Measurements from ENCODE around the gene ARHGDIG. TPM values are rescaled to one million over a fixed set of nuclear protein-coding genes. Genes with fewer than 3 reads are reported as not detected.

ARHGDIG gene
- polyA plus RNA-seq, 3 donors, result 0.22 to 78.0 (median 4.1) TPM

- H3K27ac ChIP-seq (ENCODE audit: low read depth, low read length), result no peak overlapping the region
- 2 to 4% (median 3%) methylated on average over 31 to 58 of the region's 58 CpGs for WGBS, 3 donors
These were observed 5.2 kb upstream of the ARHGDIG start for GRCh38 chr16:275041-275641.

GRCh38 chr16:275786-276232, 4.6 kb upstream of the ARHGDIG start, which contains the start of gene RGS11:
TSS of gene RGS11 (minus strand) at chr16:275944. CDS start at chr16:275911, 33 bp downstream.
- 2 to 6% (median 4%) methylated on average over 34 to 56 of the region's 56 CpGs for WGBS, 3 donors
- no peak within 1 kb of the TSS for H3K27ac ChIP-seq (ENCODE audit: low read depth, low read length)

- 61 to 83% (median 77%) methylated on average over 20 of the region's 20 CpGs for WGBS, 3 donors
- H3K27ac ChIP-seq (ENCODE audit: low read depth, low read length), result no peak overlapping the region
These were observed 3.8 kb upstream of the ARHGDIG start for GRCh38 chr16:276426-277077.

- H3K27ac ChIP-seq (ENCODE audit: low read depth, low read length), result no peak overlapping the region
- 29 to 54% (median 45%) methylated on average over 6 of the region's 6 CpGs for WGBS, 3 donors
These were observed 1.5 kb upstream of the ARHGDIG start for GRCh38 chr16:278863-279366.

- 32 to 82% (median 75%) methylated on average over 7 of the region's 7 CpGs for WGBS, 3 donors
- H3K27ac ChIP-seq (ENCODE audit: low read depth, low read length), result no peak overlapping the region
These were observed 860 bp upstream of the ARHGDIG start for GRCh38 chr16:279531-279930.

GRCh38 chr16:280005-280460, 358 bp upstream of the ARHGDIG start:
- no peak overlapping the region for H3K27ac ChIP-seq (ENCODE audit: low read depth, low read length)
- WGBS, 3 donors, result 3 to 8% (median 7%) methylated on average over 41 to 47 of the region's 47 CpGs

- H3K27ac ChIP-seq (ENCODE audit: low read depth, low read length), result no peak overlapping the region
These were observed 734 bp downstream of the ARHGDIG start for GRCh38 chr16:280991-281659.

GRCh38 chr16:281660-282255, 1.4 kb downstream of the ARHGDIG start:
- no peak overlapping the region for H3K27ac ChIP-seq (ENCODE audit: low read depth, low read length)
- 26 to 62% (median 44%) methylated on average over 23 to 25 of the region's 25 CpGs for WGBS, 3 donors

More at GRCh38 chr16:280991-281659, 734 bp downstream of the ARHGDIG start:
- WGBS, 3 donors, result 24 to 45% (median 38%) methylated on average over 23 to 27 of the region's 27 CpGs

- H3K27ac ChIP-seq (ENCODE audit: low read depth, low read length), result no peak overlapping the region
- 66 to 85% (median 84%) methylated on average over 17 to 22 of the region's 22 CpGs for WGBS, 3 donors
These were observed 2.1 kb downstream of the ARHGDIG start for GRCh38 chr16:282491-282890.

GRCh38 chr16:283033-283805, 2.8 kb downstream of the ARHGDIG start, which contains the start of gene PDIA2:
TSS of gene PDIA2 (plus strand) at chr16:283164. CDS start at chr16:283170, 6 bp downstream.
- 41 to 66% (median 65%) methylated on average over 25 of the region's 25 CpGs for WGBS, 3 donors
- H3K27ac ChIP-seq (ENCODE audit: low read depth, low read length), result no peak within 1 kb of the TSS

- 44 to 92% (median 91%) methylated on average over 52 of the region's 52 CpGs for WGBS, 3 donors
- no peak overlapping the region for H3K27ac ChIP-seq (ENCODE audit: low read depth, low read length)
These were observed 4.1 kb downstream of the ARHGDIG start for GRCh38 chr16:284204-285120.

- WGBS, 3 donors, result 56 to 95% (median 94%) methylated on average over 34 to 48 of the region's 48 CpGs
- no peak overlapping the region for H3K27ac ChIP-seq (ENCODE audit: low read depth, low read length)
These were observed 5.0 kb downstream of the ARHGDIG start for GRCh38 chr16:285146-286055.

- 73 to 95% (median 91%) methylated on average over 20 to 22 of the region's 22 CpGs for WGBS, 3 donors
- no peak overlapping the region for H3K27ac ChIP-seq (ENCODE audit: low read depth, low read length)
These were observed 6.3 kb downstream of the ARHGDIG start for GRCh38 chr16:286491-287297.

GRCh38 chr16:287298-287811, 7.0 kb downstream of the ARHGDIG start:
- 48 to 87% (median 84%) methylated on average over 16 of the region's 16 CpGs for WGBS, 3 donors
- no peak overlapping the region for H3K27ac ChIP-seq (ENCODE audit: low read depth, low read length)

All from adipose tissue (tissue), 3 donors.